MV-4-11 (cell line): ENCODE measurements around the gene INSIG1.
A peak's percentile ranks its signal among the peaks of the same experiment; 100 is the strongest.

Experiments used
- DNase-seq: peaks from one replicate; lab custom pipeline; 2025; lab: John Stamatoyannopoulos, UW

INSIG1 gene

DNA sequence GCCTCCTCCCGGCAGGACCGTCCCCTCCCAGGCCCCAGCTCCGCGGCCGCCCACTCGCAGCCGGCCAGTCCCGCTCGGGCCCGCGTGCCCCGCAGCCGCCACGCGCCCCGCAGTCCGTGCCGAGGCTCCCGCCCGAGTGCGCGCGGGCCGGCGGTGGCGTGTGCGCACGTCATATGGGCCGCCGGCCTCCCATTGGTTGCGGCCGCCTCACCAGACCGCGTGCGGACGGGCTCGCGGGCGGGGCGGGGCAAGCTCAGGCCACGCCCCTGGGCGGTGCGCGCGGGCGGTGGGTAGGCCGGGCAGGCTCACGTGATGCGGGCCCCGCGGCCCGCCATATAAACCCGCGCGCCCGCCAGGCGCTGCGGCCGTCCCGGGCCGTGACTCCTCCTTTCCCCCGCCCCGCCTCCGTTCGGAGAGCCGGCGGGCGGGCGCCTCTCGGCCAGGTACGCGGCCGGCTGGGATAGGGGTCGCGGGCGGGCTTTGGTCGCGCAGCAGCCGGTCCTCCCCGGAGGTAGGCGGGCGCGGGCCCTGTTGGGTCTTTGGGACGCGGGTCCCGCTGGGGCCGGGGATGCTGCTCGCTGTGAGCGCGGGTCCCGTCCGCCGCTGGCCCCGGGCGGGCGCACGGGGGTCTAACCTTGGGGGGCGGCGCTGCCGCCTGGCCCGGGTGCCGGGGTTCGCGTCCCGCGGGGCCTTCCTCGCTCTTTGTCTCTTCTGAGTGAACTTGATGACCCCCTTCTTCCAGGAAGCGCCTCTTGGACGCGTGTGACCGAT, at the start of gene INSIG1:
TSS of gene INSIG1 (plus strand) at position 362 of the 771 bp plus-strand sequence. CDS start at position 770, 408 bp downstream.
- DNase-seq: peak; percentile 87

DNA sequence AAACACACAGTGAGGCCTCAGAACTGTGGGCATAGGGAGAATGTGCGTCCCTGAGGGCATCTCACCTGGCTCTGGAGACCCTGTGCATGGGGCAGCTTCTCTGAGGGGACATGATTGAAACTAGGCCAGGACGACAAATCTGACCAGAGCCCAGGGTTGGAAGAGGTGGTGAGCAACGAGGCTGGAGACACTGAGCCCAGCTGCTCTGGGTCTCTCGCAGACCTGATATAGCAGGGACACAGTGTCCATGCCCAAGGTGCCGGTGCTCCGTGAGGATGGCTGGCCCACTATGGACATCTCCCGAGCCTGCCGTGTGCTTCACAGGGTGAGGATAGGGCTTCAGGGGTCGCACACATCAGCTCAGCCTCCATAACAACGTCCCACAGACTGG, 49.3 kb upstream of the INSIG1 start:
- DNase-seq: no peak

DNA sequence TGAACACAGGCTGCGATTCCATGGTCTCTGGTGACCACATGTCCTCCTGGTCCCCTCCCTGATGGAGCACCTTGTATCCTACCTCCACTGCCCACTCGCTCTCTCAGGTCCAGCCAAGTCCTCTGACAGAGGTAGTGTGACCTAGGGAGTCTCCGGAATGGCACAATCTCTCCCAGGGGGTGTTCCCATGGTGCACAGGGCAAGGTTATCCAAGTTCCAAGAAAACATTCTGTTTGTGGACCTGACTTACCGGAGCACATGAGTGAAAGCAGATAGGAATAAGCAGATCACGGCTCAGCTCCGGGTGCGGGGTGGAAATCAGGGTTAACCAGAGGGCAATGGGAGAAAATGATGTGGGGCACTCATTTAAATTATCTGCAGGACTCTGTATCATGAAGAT, 45.8 kb upstream of the INSIG1 start:
- DNase-seq: no peak

DNA sequence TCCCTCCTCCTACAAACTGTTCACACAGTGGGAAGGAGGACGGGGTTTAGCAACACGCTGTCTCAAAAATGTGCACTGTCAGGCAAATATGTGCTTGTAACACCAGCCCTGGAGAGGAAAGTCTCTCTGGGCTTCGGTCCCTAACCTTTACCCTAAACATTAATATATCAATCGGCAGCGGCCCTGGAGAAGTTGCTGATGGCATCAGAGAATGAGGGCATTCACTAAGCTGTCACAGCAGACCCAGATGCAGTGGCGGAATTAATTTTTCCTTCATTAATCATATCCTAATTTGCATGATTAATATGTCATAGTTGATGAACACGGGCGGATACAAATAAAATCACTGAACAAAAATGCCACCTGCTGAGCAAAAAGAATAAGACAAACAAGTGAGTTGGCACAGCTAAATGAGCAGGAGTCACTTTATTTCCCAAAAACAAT, 45.2 kb upstream of the INSIG1 start:
- no peak for DNase-seq

DNA sequence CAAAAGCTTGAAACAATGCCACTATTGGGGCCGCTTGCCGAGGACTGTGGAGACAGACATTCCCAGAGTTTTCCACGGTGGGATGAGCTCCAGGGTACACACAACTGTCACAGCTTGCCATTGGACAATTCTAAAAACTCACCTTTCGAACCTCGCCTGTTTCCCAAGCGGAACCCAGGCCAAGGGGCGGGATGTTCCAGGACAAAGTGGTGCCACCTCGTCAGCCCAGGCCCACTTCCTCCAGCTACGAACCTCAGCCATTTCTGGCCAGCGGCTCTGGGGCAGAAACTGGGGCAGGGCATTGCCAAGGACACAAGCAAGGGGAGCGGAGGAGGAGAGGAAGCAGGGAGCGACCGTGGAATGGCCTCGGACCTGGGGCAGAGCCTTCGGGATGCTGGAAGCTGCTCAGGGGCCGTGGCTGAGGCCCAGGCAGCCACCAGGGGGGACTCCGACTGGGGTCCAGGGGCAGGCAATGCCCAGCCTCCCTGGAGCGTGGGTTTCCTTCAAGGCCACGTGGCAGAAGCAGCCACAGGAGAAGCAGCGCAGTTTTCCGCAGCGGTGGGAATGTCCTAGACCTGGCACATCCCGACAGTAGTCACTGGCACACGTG, 44.7 kb upstream of the INSIG1 start:
- DNase-seq: no peak

DNA sequence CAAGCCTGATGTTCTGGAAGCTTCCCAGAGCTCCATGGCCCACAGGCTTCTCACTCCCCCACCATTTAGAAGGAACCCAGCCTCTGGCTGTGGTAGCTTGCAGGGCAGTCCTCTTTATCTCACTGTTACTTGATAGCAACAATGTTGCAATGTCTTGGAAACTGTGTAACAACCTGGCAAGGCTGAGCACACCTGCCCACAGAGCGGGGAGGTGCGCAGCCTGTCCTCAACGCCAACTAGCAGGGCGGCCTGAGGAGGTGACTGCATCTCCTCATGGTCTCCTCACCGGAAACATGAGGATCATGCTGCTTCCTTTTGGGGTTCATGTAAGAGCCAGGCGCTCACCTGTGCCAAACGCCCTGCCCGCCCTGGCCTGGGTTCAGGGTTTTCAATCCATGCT, 43.7 kb upstream of the INSIG1 start:
- no peak for DNase-seq

DNA sequence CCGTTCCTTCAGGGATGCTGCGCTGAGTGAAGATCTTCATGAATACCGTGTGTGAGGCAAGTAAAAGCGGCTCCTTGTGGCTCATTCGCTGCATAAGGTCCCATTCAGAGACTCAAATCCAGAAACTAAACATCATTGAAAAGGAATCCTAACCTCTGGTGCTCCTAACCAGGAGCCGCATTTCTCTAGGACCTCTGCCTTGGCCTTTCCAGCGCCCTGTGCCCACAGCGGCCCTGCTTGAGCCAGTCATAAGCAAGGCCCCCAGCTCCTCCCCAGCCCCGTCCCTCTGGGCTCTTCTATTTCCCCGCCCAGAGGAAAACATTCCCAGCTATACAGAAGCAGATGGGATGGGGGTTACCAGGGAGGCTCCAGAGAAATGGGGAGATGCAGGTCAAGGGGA, 42.6 kb upstream of the INSIG1 start:
- no peak for DNase-seq

DNA sequence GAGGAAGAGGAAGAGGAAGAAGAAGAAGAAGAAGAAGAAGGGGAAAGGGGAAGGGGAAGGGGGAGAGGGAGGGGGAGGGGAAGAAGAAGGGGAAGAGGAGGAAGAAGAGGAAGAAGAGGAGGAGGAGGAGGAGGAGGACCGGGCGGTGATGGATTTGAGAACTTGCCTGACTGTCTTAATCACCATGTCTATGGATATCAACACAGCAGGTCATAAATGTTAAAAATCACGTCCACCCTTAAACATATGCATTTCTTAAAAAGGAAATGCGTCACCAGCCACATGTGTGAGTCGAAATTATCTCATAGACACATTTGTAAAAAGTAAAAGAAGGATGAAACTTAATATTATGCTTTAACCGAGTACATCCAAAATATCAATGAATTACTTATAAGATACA, 42.1 kb upstream of the INSIG1 start:
- DNase-seq: peak; percentile 19

DNA sequence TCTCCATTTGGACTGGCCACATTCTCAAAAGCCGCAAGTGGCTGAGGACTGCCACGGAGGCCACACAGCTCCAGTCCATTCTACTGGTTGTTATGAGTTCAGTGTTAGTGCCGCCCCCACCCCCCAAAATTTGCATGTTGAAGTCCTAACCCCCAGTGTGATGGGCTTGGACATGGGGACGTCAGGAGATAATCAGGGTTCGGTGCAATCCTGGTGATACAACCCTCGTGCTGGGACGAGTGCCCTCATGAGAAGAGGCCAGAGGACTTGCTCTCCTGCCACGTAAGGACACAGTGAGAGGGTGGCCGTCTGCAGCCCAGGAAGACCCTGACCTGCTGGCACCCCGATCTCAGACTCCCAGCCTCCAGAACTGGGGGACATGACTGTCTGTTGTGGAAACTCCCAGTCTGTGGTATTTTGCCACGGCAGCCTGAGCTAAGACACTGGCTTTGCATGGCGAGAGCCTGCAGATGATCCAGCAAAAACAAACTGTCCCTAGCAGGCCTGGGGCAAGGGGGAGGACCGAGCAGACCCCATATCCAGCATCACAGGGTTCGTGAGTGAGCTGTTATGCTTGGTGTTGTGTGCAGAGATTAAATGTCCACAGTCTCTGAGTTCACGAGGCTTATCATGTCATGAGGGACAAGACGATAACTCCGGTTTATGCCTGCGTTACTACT, 41.5 kb upstream of the INSIG1 start:
- no peak for DNase-seq

DNA sequence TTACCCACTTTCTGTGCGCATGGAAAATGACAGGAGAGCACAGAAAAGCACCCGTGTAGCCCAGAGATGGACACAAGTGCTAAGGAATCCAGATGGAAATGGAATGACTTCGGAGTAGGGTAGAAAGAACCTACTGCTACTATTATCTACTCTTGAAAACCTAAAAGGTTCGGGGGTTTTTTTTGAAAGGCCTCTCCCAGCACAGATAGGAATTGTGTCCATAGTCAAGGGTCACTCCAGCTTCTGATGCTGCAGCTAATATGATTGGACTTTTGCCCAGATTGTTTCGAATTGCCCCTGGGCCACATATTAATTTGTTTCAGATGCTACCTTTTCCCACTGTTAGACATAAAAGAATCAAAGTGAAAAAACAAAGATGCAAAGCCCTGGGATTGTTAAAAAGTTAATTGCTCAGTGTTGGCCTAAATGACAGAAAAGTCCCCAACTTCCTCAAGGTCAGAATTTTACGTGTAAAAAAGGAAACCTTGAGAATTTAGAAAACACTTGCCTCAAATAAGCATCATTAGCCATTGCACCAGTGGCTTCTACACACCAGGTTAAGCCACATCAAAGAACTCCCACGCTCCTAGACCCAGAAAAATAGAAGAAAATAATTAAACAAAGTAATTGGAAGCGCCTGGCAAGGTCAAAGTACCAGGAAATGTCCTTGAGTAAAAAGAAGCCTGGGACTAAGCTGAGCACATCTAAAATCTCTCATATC, 40.8 kb upstream of the INSIG1 start:
- no peak for DNase-seq

DNA sequence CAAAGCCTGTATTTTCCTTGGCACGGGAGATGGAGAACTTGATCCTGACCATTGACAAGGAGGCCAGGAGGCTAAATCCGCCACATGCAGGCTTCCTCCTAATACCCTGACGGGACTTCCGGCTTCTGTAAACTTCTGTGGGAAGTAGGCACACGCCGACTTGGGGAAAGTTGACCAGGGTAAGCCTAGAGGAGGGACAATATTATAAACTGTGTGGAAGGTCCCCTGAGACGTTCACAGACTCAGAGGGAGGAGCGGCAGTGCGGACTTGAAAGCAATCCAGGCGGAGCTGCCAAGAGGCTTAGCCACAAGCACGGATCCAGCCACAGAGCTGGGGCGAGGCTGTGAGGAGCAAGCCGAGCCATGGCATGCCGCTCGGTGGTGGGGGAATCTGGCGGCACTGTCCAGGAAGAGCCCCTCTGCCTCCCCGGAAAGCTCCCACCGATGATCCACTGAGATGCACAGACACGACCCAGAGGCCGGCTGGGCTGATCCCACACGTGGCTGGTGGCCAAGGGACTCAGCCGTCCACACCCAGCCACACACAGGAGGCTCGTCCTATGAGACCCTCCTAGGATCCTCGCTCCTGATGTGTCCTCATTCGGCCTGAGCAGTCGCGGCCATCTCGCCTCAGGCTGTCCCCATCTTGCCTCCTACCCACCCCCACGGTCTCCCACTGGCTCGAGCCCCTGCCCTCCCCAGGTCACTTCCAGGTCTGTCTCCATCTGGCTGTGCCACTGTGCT, 40.0 kb upstream of the INSIG1 start:
- no peak for DNase-seq

DNA sequence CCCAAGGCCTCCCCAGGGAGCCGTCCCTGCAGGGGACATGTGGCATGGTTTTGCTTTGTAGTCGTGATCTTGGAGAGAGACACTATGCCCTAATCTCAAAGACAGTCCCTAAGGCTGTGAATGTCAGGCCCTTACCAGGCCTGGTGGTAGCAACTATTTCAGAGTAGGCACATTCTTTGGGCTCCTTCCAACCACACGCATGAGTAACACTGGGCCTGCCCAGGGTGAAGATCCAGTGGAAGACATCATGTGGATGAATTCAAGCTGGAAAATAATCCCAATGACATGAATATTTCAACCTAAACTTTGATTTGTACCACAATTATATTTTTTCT, 39.5 kb upstream of the INSIG1 start:
- DNase-seq: no peak

DNA sequence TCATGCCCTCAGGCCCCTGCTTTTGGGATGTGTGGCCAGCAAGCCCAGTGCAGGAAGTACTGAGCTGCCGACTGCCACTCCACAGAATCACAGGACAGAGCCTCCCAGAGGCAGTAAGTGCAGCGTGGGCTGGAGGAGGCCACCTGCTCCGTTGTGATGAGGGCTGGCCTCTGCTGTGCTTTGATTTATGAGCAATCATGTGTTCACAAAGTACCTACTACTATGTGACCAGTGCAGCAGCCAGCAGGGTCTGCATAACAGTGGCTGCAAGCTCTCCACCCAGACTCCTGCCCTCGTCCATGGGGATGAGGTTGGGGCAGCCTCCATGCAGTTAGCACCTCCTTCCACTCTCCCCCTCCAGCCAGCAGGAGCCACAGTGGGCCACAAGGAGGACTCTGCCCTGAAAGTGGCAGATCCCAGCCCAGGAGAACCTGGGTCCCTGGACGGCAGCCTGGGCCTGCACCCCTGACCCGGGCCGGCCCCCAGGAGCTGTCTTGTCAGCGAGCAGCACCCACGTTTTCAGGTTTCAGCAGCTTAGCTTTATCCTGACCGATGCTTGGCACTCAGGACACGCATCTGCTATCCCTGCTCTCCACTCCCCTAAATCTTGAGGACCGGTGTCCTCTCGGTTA, 37.7 kb upstream of the INSIG1 start:
- no peak for DNase-seq

DNA sequence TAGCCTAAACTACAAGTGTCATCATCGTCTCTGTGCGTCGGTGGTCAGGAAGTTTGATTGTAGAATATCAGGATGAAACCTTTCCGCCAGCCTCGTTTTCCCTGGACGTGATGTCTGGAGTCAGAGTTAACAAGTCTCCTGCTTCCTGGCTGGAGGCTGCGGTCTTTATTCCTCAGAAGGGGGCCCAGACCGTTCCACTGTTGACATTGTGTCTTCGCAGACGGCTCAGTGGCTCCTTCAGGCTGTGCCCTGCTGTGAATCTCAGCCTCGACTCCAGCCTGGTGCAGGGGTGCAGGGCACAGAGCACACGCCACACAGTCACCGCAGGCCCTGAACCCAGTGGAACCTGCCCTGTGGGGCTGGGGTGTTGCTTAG, 37.2 kb upstream of the INSIG1 start:
- no peak for DNase-seq

DNA sequence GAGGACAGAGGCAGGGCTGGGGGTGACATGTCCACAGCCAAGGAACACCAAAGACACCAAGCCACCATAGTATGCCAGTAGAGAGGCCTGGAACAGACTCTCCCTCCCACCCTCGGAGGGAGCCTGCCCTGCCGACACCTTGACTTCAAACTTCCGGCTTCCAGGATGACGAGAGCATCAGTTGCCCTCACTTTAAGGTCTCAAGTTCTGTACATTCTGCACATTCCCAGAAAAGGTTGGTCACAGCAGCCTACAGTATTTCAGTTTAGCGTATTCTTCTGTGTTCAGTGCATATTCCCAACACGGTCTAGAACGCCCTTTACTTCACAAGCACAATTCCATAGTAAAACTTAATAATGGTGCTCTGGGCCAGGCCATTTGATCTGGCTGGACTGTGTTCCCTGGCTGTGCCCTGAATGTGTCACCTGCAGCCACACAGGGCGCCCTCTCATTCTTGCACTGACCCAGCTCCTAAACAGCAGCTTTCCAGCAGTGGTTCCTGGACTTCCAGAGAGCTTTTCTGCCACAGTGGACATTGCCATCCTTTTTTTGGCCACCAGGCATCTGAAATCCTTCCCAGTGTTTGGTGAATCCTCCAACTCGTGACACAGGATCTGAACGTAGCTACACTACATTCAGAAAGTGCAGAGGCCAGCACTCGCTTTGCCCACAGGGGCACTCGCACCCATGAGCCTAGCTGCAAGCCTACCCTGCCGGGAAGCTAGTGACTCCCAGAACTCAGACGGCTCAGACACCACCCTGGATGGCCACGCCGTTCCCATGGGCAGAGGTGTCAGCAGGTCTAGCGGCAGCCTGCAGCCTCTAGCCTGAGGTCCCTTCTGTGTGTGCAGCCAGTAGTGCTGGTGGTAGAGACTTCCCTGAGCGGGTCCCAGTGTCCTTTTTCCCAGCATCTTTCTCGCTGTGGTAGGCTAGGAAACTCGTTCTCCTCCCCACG, 36.4 kb upstream of the INSIG1 start:
- no peak for DNase-seq

DNA sequence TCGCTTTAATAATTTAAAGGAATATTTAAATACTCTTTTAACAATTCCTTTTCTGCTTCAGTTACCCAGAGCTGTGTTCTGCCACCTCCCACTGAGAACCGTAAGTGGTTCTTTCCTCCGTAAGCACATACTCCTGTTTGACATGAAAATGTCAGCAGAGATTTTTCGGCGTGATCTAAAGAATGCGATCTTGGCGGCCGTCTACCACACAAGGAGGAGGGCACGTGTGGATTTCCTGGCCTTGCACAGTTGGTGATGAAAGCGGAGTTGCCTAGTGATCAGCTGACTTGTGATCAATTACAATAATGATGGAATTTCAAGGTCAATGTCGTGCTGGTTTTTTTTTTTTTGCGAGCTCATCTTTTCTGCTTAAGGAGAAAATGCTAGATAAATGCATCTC, 35.6 kb upstream of the INSIG1 start:
- no peak for DNase-seq

DNA sequence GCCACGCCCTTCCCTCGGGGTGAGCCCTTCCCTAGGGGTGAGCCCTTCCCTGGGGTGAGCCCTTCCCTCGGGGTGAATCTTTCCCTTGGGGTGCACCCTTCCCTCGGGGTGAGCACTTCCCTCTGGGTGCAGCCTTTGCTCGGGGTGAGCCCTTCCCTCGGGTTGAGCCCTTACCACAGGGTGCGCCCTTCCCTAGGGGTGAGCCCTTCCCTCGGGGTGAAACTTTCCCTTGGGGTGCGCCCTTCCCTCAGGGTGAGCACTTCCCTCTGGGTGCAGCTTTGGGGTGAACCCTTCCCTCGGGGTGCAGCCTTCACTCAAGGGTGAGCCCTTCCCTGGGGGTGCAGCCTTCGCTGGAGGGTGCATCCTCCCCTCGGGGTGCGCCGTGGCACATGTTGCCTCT, 34.6 kb upstream of the INSIG1 start:
- no peak for DNase-seq

DNA sequence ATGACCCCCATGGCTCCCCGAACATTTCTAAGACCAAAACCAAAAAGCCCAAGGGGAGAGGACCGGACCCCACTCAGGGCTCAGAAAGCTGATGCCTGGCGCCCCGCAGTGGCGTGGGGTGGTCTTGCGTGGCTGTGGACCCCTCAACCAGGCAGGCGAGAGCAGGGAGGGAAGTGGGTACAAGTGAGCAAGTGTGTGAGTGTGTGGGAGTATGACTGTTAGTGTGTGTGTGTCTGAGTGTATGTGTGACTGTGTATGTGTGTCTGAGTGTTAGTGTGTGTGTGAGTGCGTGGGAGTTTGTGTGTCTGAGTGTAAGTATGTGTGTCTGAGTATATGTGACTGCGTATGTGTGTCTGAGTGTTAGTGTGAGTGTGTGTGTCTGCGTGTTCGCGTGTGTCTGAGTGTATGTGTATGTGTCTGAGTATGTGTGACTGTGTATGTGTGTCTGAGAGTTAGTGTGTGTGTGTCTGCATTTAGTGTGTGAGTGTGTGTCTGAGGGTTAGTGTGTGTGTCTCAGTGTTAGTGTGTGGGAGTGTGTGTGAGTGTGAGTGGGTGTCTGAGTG, 34.0 kb upstream of the INSIG1 start:
- peak; percentile 47 for DNase-seq

DNA sequence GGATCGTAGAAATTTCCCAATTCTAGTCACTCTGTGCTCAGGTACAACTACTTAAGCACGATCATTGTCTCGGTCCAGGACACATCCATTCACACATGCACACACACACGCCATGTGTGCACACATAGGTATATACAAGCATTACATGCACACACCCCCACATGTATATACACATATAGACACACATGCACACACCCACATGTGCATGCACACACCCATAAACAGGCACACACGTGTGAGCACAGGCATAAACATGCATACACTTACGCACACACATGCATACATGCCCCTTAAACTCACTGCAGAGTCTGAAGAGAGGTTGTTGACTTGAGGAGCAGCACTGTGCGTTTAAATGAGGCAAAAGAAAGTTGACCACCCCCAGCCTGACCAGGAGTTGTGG, 32.5 kb upstream of the INSIG1 start:
- no peak for DNase-seq

DNA sequence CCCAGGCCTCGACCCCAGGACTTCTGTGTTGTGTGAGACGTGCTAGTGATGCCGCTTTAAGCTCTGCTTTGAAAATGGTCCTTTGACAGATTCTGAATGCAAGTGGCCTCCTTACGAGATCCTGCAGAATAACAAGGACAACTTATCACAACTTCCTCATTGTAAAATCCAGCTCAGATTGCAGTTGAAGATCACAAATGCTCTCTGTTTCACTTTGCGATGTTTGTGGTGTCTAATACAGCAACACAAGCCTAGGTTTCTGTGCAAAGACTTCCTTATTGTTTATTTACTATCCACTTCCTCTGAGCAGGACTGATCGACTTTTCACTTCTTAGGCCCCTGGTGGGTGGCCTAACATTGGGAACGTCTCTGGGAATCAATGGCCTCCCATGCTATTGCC, 31.7 kb upstream of the INSIG1 start:
- DNase-seq: peak; percentile 44
